ENCODE data around the gene FOXQ1. TPM values are rescaled to one million over a fixed set of nuclear protein-coding genes. Genes with fewer than 3 reads are reported as not detected.

FOXQ1 gene
- 2.0 and 2.9 TPM in 2 replicates for total RNA-seq
- long read RNA-seq = 0 reads

- DNase-seq (ENCODE audit: low spot score, unreplicated experiment) = peak; percentile 51
- H3K4me1 Mint-ChIP-seq (ENCODE audit: low read depth) = peaks cover 16% of the 10 kb centered on the region
- H3K27ac Mint-ChIP-seq = peak within 1 kb of the TSS; percentile 90
- TF ChIP-seq CTCF (IDR thresholded peaks at IDR 0.05; ENCODE audit: unreplicated experiment) = peak; percentile 5
- peak within 1 kb of the TSS; percentile 78 for H3K4me3 Mint-ChIP-seq (ENCODE audit: low read depth)
- no peaks in the 10 kb centered on the region for H3K36me3 Mint-ChIP-seq (ENCODE audit: insufficient read depth)
- H3K27me3 Mint-ChIP-seq = peaks cover 74% of the 10 kb centered on the region
- H3K9me3 Mint-ChIP-seq (ENCODE audit: low read depth) = no peaks in the 10 kb centered on the region
These were observed at the start of gene FOXQ1 for GRCh38 chr6:1311400-1312202. TSS of gene FOXQ1 (plus strand) at chr6:1312098. CDS start at chr6:1312705, 607 bp downstream.

GRCh38 chr6:1262704-1263038 lies 49.2 kb upstream of the FOXQ1 start:
- H3K36me3 Mint-ChIP-seq (ENCODE audit: insufficient read depth) = no peaks in the 10 kb centered on the region
- no peak overlapping the region for H3K27ac Mint-ChIP-seq
- peaks cover 20% of the 10 kb centered on the region for H3K27me3 Mint-ChIP-seq
- no peak overlapping the region for H3K4me3 Mint-ChIP-seq (ENCODE audit: low read depth)
- no peak for DNase-seq (ENCODE audit: low spot score, unreplicated experiment)
- H3K4me1 Mint-ChIP-seq (ENCODE audit: low read depth) = peaks cover 2% of the 10 kb centered on the region
- H3K9me3 Mint-ChIP-seq (ENCODE audit: low read depth) = no peaks in the 10 kb centered on the region
- no peak for TF ChIP-seq CTCF (IDR thresholded peaks at IDR 0.05; ENCODE audit: unreplicated experiment)

- no peak for DNase-seq (ENCODE audit: low spot score, unreplicated experiment)
These were observed 48.7 kb upstream of the FOXQ1 start for GRCh38 chr6:1263039-1263849.

GRCh38 chr6:1263850-1264377 lies 48.0 kb upstream of the FOXQ1 start:
- H3K27me3 Mint-ChIP-seq = peaks cover 16% of the 10 kb centered on the region
- peaks cover 6% of the 10 kb centered on the region for H3K4me1 Mint-ChIP-seq (ENCODE audit: low read depth)
- H3K4me3 Mint-ChIP-seq (ENCODE audit: low read depth) = no peak overlapping the region
- H3K27ac Mint-ChIP-seq = no peak overlapping the region
- TF ChIP-seq CTCF (IDR thresholded peaks at IDR 0.05; ENCODE audit: unreplicated experiment) = no peak
- no peak for DNase-seq (ENCODE audit: low spot score, unreplicated experiment)
- no peaks in the 10 kb centered on the region for H3K36me3 Mint-ChIP-seq (ENCODE audit: insufficient read depth)
- H3K9me3 Mint-ChIP-seq (ENCODE audit: low read depth) = no peaks in the 10 kb centered on the region

More at GRCh38 chr6:1263039-1263849, 48.7 kb upstream of the FOXQ1 start:
- no peak overlapping the region for H3K27ac Mint-ChIP-seq
- peaks cover 17% of the 10 kb centered on the region for H3K27me3 Mint-ChIP-seq
- H3K9me3 Mint-ChIP-seq (ENCODE audit: low read depth) = no peaks in the 10 kb centered on the region
- TF ChIP-seq CTCF (IDR thresholded peaks at IDR 0.05; ENCODE audit: unreplicated experiment) = no peak
- H3K4me3 Mint-ChIP-seq (ENCODE audit: low read depth) = no peak overlapping the region
- no peaks in the 10 kb centered on the region for H3K36me3 Mint-ChIP-seq (ENCODE audit: insufficient read depth)
- peaks cover 2% of the 10 kb centered on the region for H3K4me1 Mint-ChIP-seq (ENCODE audit: low read depth)
